OCI-LY7 (cell line): ENCODE data around the gene FOXP1. TPM values are rescaled to one million over a fixed set of nuclear protein-coding genes. Genes with fewer than 3 reads are reported as not detected.

Source experiments
- BruUV-seq: library from RNA; stranded (reverse); fragments of 400-500 nt; replicated peaks from 2 replicates; lab custom pipeline; 2021; lab: Mats Ljungman, UMichigan
- CTCF ChIA-PET: fragments of 300-600 bp; sonication (Branson Sonifier 250); formaldehyde crosslinking; loops from one replicate; lab custom pipeline; 2022; ENCODE audit warnings: antibody characterized with exemption; ENCODE audit not compliant: unreplicated experiment; lab: Charles Lee
- POLR2A ChIA-PET: fragments of 300-600 bp; sonication (Branson Sonifier 250); formaldehyde crosslinking; loops from one replicate; lab custom pipeline; 2022; ENCODE audit warnings: antibody characterized with exemption; lab: Charles Lee
- DNase-seq: peaks from one replicate; pipeline ENCODE4 v3.0.0-alpha.2; 2015; ENCODE audit warnings: low spot score
- H2AFZ ChIP-seq: fragments of 200-600 bp; sonication (generic), shearing (Covaris generic); 2 replicates; pipeline ENCODE4 v1.6.1; 2014; ENCODE audit warnings: mild to moderate bottlenecking, antibody characterized with exemption, low read length, moderate library complexity
- H3K27ac ChIP-seq: fragments of 200-600 bp; sonication (generic); 2 replicates; pipeline ENCODE4 v1.5.1; 2014; ENCODE audit warnings: mixed run types, low read depth, mild to moderate bottlenecking, moderate library complexity, low read length, inconsistent platforms; ENCODE audit not compliant: poor library complexity, severe bottlenecking
- H3K36me3 ChIP-seq: fragments of 200-600 bp; sonication (generic); 2 replicates; pipeline ENCODE4 v1.6.1; 2014; ENCODE audit warnings: mild to moderate bottlenecking, antibody characterized with exemption, low read length, moderate library complexity, mixed read lengths; ENCODE audit not compliant: insufficient read depth
- H3K4me1 ChIP-seq: fragments of 200-600 bp; sonication (generic); 2 replicates; pipeline ENCODE4 v1.5.1; 2014; ENCODE audit warnings: mild to moderate bottlenecking, low read length; ENCODE audit not compliant: insufficient read depth, poor library complexity, severe bottlenecking
- H3K4me2 ChIP-seq: fragments of 200-600 bp; sonication (generic); 2 replicates; pipeline ENCODE4 v1.6.1; 2014; ENCODE audit warnings: mild to moderate bottlenecking, low read length
- H3K4me3 ChIP-seq: fragments of 200-600 bp; sonication (generic); 2 replicates; pipeline ENCODE4 v1.5.1; 2014; ENCODE audit warnings: mild to moderate bottlenecking, low read depth, low read length; ENCODE audit not compliant: poor library complexity, severe bottlenecking
- H3K79me2 ChIP-seq: fragments of 200-600 bp; sonication (generic); 2 replicates; pipeline ENCODE4 v1.6.1; 2016; ENCODE audit warnings: low read depth, mild to moderate bottlenecking, low read length, moderate library complexity, mixed read lengths; ENCODE audit not compliant: insufficient read depth
- H3K9me2 ChIP-seq: fragments of 200-600 bp; sonication (generic); 2 replicates; pipeline ENCODE4 v1.6.1; 2016; ENCODE audit warnings: mild to moderate bottlenecking, low read length, mixed read lengths; ENCODE audit not compliant: insufficient read depth
- H3K9me3 ChIP-seq: fragments of 200-600 bp; sonication (generic); 2 replicates; pipeline ENCODE4 v1.6.1; 2014; ENCODE audit warnings: mild to moderate bottlenecking, mixed run types, low read length, mixed read lengths
- H4K20me1 ChIP-seq: fragments of 200-600 bp; sonication (generic); 2 replicates; pipeline ENCODE4 v1.6.1; 2014; ENCODE audit warnings: mild to moderate bottlenecking, antibody characterized with exemption, low read length, moderate library complexity, mixed read lengths; ENCODE audit not compliant: insufficient read depth
- CTCF ChIP-seq: fragments of 200-600 bp; sonication (generic); conservative IDR thresholded peaks from 2 replicates; pipeline ENCODE4 v1.5.1; 2014; ENCODE audit warnings: mild to moderate bottlenecking, antibody characterized with exemption, low read length, moderate library complexity, mixed read lengths
- EZH2phosphoT487 ChIP-seq: fragments of 200-600 bp; sonication (generic); IDR thresholded peaks from 2 replicates; pipeline ENCODE4 v1.6.1; 2018; ENCODE audit warnings: low read depth, borderline replicate concordance, mild to moderate bottlenecking, mixed run types, antibody characterized with exemption, low read length, moderate library complexity, mixed read lengths
- intact Hi-C: fragments of 100-400 bp; cut with micrococcal nuclease; formaldehyde crosslinking; loops from one replicate; pipeline ENCODE4 v1.10.0; 2022; ENCODE audit not compliant: unreplicated experiment
- total RNA-seq, 2 experiments: library from RNA; depleted of rRNA in 1 of 2; stranded (reverse); fragments of >200 nt in 1 of 2; shearing (Covaris generic) in 1 of 2; gene quantifications; 2 replicates each; pipeline ENCODE4 v1.2.3, GENCODE V29; 2014 to 2022

FOXP1 gene
- total RNA-seq, 2 experiments from 2014 or later = 87.3 to 151 TPM

GRCh38 chr3:71026634-71027578, 556.6 kb downstream of the FOXP1 start:
- intact Hi-C loops = no loop called here
- TF ChIP-seq CTCF = no peak
- TF ChIP-seq EZH2phosphoT487 = no peak
- ChIA-PET POLR2A (interaction anchor here (0.6 to 1.0 kb wide), 2 partner anchors 9 to 67 kb away, joined by 4 to 5 read pairs; no protein-coding TSS in a partner anchor), CTCF (no interaction called here)
- no peak for DNase-seq
- H3K4me2 ChIP-seq = no peak overlapping the region
- no peak overlapping the region for H3K27ac ChIP-seq
- peaks cover 18% of the 10 kb centered on the region; the same call in 1 of the 2 replicates for H3K36me3 ChIP-seq
- peaks cover 13% of the 10 kb centered on the region for H3K4me1 ChIP-seq
- BruUV-seq = no TSS peak
- no peak overlapping the region for H3K4me3 ChIP-seq
- no peaks in the 10 kb centered on the region for H4K20me1 ChIP-seq
- H3K9me3 ChIP-seq = no peaks in the 10 kb centered on the region
- H2AFZ ChIP-seq = no peak overlapping the region
- H3K9me2 ChIP-seq = no peaks in the 10 kb centered on the region
- H3K79me2 ChIP-seq = peaks cover 9% of the 10 kb centered on the region; the same call in 1 of the 2 replicates

GRCh38 chr3:71025516-71025915, 558.0 kb downstream of the FOXP1 start:
- Histone ChIP-seq H3K36me3 (peaks cover 10% of the 10 kb centered on the region; the same call in 1 of the 2 replicates), H2AFZ (no peak overlapping the region), H3K4me3 (no peak overlapping the region), H3K27ac (no peak overlapping the region), H3K4me2 (no peak overlapping the region), H4K20me1 (no peaks in the 10 kb centered on the region), H3K9me3 (no peaks in the 10 kb centered on the region), H3K79me2 (peaks cover 3% of the 10 kb centered on the region; the same call in 1 of the 2 replicates), H3K4me1 (no peaks in the 10 kb centered on the region), H3K9me2 (no peaks in the 10 kb centered on the region)
- no peak for DNase-seq
- ChIA-PET POLR2A (no interaction called here), CTCF (no interaction called here)
- TF ChIP-seq CTCF = no peak
- no peak for TF ChIP-seq EZH2phosphoT487
- BruUV-seq = no TSS peak
- intact Hi-C loops = no loop called here

GRCh38 chr3:71025010-71025409, 558.5 kb downstream of the FOXP1 start:
- BruUV-seq = no TSS peak
- Histone ChIP-seq H3K9me3 (no peaks in the 10 kb centered on the region), H3K9me2 (no peaks in the 10 kb centered on the region), H2AFZ (no peak overlapping the region), H3K4me2 (no peak overlapping the region), H3K4me3 (no peak overlapping the region), H3K79me2 (no peaks in the 10 kb centered on the region), H3K27ac (no peak overlapping the region), H4K20me1 (no peaks in the 10 kb centered on the region), H3K36me3 (peaks cover 5% of the 10 kb centered on the region; the same call in 1 of the 2 replicates), H3K4me1 (no peaks in the 10 kb centered on the region)
- ChIA-PET POLR2A (no interaction called here), CTCF (no interaction called here)
- intact Hi-C loops = no loop called here
- no peak for TF ChIP-seq EZH2phosphoT487
- TF ChIP-seq CTCF = no peak
- no peak for DNase-seq
